H1 (cell line): ENCODE measurements around the gene TCF4. TPM values are rescaled to one million over a fixed set of nuclear protein-coding genes. Genes with fewer than 3 reads are reported as not detected.

Experiments
- BRCA1 ChIP-seq: IDR thresholded peaks from 2 replicates; pipeline ENCODE4 v1.6.1; 2012; ENCODE audit warnings: low read depth, low read length, improper control_type of control experiment
- CBX8 ChIP-seq: fragments of 300-800, 300-1000 bp; sonication (generic); IDR thresholded peaks from 2 replicates; pipeline ENCODE4 v1.7.1; 2016; ENCODE audit warnings: low read depth, low read length, borderline replicate concordance
- CREB1 ChIP-seq: IDR thresholded peaks from 2 replicates; pipeline ENCODE4 v1.6.1; 2012; ENCODE audit warnings: inconsistent platforms
- KDM1A ChIP-seq: fragments of 200-600, 300-600 bp; sonication (generic); IDR thresholded peaks from 2 replicates; pipeline ENCODE4 v1.7.1; 2016; ENCODE audit warnings: mild to moderate bottlenecking, low read length, borderline replicate concordance
- PHF8 ChIP-seq: fragments of 200-600 bp; sonication (generic); conservative IDR thresholded peaks from 2 replicates; pipeline ENCODE4 v1.7.1; 2012; ENCODE audit warnings: low read depth, mild to moderate bottlenecking, inconsistent platforms, low read length, moderate library complexity
- SIN3A ChIP-seq, 2 experiments: IDR thresholded peaks in 1 of 2; conservative IDR thresholded peaks in 1 of 2; 2 replicates each; pipeline ENCODE4 v1.6.1; 2011 to 2012; ENCODE audit warnings: low read length in 2 of 2, improper control_type of control experiment in 1 of 2, low read depth in 1 of 2, mild to moderate bottlenecking in 1 of 2
- SP4 ChIP-seq: IDR thresholded peaks from 2 replicates; pipeline ENCODE4 v1.6.1; 2012; ENCODE audit warnings: low read length, inconsistent platforms
- TCF12 ChIP-seq: IDR thresholded peaks from 2 replicates; pipeline ENCODE4 v1.6.1; 2011; ENCODE audit warnings: low read depth, mild to moderate bottlenecking, low read length
- polyA plus RNA-seq, 7 experiments: library from polyadenylated mRNA; depleted of rRNA in 3 of 7; stranded (reverse) in 5 of 7; unstranded in 2 of 7; fragments of >200 nt in 5 of 7; fragments of 200-250 nt in 2 of 7; gene quantifications; 1 replicate in 5 of 7; 2 replicates in 1 of 7; 4 replicates in 1 of 7; pipeline versions ENCODE4 v1.2.1 to v1.2.3, GENCODE V29; 2011 to 2013; ENCODE audit warnings: missing spikeins in 2 of 7, mixed read lengths in 2 of 7
- total RNA-seq: library from RNA; stranded (reverse); fragmentation: NEBNext Ultra II Directional; extraction: Animal tissue kit (Norgen Biotek cat#: 25700); gene quantifications from 2 replicates; pipeline ENCODE4 v1.2.1, GENCODE V29; 2021
- TF ChIP-seq, protein P1 (sequence below): fragments of 300-600 bp; sonication (generic); IDR thresholded peaks from 2 replicates; pipeline ENCODE4 v1.7.1; 2012; ENCODE audit warnings: low read length, moderate library complexity, mild to moderate bottlenecking, inconsistent platforms; ENCODE audit not compliant: insufficient replicate concordance
- TF ChIP-seq, protein P2 (sequence below): IDR thresholded peaks from 2 replicates; pipeline ENCODE4 v1.6.1; 2012; ENCODE audit warnings: inconsistent platforms

The TCF4 gene
- total and polyA plus RNA-seq, 2 of the 8 experiments (the other 6 are each of a cell fraction or from before 2014, with no cell fraction given) = 59.3 to 118 TPM

DNA sequence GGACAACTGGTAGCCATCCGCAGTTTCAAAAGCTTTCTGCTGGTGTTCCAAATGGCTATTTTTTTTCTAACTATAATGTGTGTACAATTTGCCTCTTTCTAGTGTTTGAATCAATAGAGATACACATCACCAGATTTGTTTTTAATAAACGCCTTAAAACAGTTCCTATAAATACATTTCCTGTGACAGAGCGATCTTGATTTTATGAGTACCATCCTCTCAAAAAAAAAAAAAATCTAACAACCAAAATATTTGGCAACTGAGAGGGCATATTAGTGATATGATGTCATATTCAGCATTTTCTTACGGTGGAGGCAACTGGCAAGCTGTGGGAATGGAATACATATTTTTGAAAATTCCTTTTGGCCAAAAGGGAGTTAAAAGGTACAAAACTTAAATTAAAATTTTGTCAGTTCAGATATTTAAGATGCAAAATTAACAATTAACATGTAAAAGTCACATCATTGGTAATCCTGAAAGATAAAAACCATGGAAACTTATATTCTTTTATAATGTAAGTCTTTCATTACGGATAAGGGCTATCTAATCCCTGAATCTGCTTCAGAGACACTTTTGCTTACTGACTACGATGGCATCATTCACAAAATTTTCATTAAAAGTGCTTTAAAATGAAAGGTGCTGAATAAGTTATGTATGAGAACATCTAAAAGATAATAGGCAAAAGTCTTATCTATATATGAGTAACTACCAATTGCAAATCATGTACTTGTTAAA is 268.4 kb downstream of the TCF4 start (continued):
- TF ChIP-seq, protein P1, sequence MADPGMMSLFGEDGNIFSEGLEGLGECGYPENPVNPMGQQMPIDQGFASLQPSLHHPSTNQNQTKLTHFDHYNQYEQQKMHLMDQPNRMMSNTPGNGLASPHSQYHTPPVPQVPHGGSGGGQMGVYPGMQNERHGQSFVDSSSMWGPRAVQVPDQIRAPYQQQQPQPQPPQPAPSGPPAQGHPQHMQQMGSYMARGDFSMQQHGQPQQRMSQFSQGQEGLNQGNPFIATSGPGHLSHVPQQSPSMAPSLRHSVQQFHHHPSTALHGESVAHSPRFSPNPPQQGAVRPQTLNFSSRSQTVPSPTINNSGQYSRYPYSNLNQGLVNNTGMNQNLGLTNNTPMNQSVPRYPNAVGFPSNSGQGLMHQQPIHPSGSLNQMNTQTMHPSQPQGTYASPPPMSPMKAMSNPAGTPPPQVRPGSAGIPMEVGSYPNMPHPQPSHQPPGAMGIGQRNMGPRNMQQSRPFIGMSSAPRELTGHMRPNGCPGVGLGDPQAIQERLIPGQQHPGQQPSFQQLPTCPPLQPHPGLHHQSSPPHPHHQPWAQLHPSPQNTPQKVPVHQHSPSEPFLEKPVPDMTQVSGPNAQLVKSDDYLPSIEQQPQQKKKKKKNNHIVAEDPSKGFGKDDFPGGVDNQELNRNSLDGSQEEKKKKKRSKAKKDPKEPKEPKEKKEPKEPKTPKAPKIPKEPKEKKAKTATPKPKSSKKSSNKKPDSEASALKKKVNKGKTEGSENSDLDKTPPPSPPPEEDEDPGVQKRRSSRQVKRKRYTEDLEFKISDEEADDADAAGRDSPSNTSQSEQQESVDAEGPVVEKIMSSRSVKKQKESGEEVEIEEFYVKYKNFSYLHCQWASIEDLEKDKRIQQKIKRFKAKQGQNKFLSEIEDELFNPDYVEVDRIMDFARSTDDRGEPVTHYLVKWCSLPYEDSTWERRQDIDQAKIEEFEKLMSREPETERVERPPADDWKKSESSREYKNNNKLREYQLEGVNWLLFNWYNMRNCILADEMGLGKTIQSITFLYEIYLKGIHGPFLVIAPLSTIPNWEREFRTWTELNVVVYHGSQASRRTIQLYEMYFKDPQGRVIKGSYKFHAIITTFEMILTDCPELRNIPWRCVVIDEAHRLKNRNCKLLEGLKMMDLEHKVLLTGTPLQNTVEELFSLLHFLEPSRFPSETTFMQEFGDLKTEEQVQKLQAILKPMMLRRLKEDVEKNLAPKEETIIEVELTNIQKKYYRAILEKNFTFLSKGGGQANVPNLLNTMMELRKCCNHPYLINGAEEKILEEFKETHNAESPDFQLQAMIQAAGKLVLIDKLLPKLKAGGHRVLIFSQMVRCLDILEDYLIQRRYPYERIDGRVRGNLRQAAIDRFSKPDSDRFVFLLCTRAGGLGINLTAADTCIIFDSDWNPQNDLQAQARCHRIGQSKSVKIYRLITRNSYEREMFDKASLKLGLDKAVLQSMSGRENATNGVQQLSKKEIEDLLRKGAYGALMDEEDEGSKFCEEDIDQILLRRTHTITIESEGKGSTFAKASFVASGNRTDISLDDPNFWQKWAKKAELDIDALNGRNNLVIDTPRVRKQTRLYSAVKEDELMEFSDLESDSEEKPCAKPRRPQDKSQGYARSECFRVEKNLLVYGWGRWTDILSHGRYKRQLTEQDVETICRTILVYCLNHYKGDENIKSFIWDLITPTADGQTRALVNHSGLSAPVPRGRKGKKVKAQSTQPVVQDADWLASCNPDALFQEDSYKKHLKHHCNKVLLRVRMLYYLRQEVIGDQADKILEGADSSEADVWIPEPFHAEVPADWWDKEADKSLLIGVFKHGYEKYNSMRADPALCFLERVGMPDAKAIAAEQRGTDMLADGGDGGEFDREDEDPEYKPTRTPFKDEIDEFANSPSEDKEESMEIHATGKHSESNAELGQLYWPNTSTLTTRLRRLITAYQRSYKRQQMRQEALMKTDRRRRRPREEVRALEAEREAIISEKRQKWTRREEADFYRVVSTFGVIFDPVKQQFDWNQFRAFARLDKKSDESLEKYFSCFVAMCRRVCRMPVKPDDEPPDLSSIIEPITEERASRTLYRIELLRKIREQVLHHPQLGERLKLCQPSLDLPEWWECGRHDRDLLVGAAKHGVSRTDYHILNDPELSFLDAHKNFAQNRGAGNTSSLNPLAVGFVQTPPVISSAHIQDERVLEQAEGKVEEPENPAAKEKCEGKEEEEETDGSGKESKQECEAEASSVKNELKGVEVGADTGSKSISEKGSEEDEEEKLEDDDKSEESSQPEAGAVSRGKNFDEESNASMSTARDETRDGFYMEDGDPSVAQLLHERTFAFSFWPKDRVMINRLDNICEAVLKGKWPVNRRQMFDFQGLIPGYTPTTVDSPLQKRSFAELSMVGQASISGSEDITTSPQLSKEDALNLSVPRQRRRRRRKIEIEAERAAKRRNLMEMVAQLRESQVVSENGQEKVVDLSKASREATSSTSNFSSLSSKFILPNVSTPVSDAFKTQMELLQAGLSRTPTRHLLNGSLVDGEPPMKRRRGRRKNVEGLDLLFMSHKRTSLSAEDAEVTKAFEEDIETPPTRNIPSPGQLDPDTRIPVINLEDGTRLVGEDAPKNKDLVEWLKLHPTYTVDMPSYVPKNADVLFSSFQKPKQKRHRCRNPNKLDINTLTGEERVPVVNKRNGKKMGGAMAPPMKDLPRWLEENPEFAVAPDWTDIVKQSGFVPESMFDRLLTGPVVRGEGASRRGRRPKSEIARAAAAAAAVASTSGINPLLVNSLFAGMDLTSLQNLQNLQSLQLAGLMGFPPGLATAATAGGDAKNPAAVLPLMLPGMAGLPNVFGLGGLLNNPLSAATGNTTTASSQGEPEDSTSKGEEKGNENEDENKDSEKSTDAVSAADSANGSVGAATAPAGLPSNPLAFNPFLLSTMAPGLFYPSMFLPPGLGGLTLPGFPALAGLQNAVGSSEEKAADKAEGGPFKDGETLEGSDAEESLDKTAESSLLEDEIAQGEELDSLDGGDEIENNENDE = no peak
- TF ChIP-seq SIN3A (conservative IDR thresholded peaks at IDR 0.05 in 1 of 2, IDR thresholded peaks at IDR 0.05 in 1 of 2; ENCODE audit: low read depth in 1 of 2, low read length in 2 of 2) (no peak), KDM1A (no peak), TCF12 (no peak), CBX8 (no peak), CREB1 (no peak), BRCA1 (no peak), SP4 (no peak), PHF8 (no peak)
- TF ChIP-seq, protein P2, sequence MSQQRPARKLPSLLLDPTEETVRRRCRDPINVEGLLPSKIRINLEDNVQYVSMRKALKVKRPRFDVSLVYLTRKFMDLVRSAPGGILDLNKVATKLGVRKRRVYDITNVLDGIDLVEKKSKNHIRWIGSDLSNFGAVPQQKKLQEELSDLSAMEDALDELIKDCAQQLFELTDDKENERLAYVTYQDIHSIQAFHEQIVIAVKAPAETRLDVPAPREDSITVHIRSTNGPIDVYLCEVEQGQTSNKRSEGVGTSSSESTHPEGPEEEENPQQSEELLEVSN = no peak
